ENCODE measurements around the gene PRDM16.

The PRDM16 gene

GRCh38 chr1:3352299-3352951, 283.4 kb downstream of the PRDM16 start:
- no peak overlapping the region for H3K4me3 ChIP-seq (ENCODE audit: low read depth in 1 of 2, low read length in 2 of 2)
- no peaks in the 10 kb centered on the region for H3K27me3 ChIP-seq (ENCODE audit: control insufficient read depth in 1 of 2, insufficient read depth in 2 of 2, low read length in 2 of 2)
- H3K4me1 ChIP-seq (ENCODE audit: control insufficient read depth in 1 of 2, insufficient read depth in 2 of 2, low read length in 2 of 2) = peaks cover 76 to 77% of the 10 kb centered on the region in 2 donors
- peak overlapping the region; percentile 66 for H3K27ac ChIP-seq (ENCODE audit: low read depth, low read length)
- no peak overlapping the region for H3K9ac ChIP-seq (ENCODE audit: low read depth in 1 of 2, low read length in 2 of 2)
- no peaks in the 10 kb centered on the region for H3K9me3 ChIP-seq (ENCODE audit: control insufficient read depth in 1 of 2, low read length in 2 of 2)
- H3K36me3 ChIP-seq (ENCODE audit: control insufficient read depth in 1 of 2, insufficient read depth in 2 of 2, low read length in 2 of 2) = no peaks in the 10 kb centered on the region

- Histone ChIP-seq H3K9ac (ENCODE audit: low read depth in 1 of 2, low read length in 2 of 2) (no peak overlapping the region), H3K4me1 (ENCODE audit: control insufficient read depth in 1 of 2, insufficient read depth in 2 of 2, low read length in 2 of 2) (peaks cover 75 to 76% of the 10 kb centered on the region in 2 donors), H3K27me3 (ENCODE audit: control insufficient read depth in 1 of 2, insufficient read depth in 2 of 2, low read length in 2 of 2) (no peaks in the 10 kb centered on the region), H3K27ac (ENCODE audit: low read depth, low read length) (peak overlapping the region; percentile 42), H3K4me3 (ENCODE audit: low read depth in 1 of 2, low read length in 2 of 2) (no peak overlapping the region), H3K9me3 (ENCODE audit: control insufficient read depth in 1 of 2, low read length in 2 of 2) (no peaks in the 10 kb centered on the region), H3K36me3 (ENCODE audit: control insufficient read depth in 1 of 2, insufficient read depth in 2 of 2, low read length in 2 of 2) (no peaks in the 10 kb centered on the region)
Observed at GRCh38 chr1:3352952-3353331, 283.9 kb downstream of the PRDM16 start.

- no peaks in the 10 kb centered on the region for H3K27me3 ChIP-seq (ENCODE audit: control insufficient read depth in 1 of 2, insufficient read depth in 2 of 2, low read length in 2 of 2)
- no peaks in the 10 kb centered on the region for H3K36me3 ChIP-seq (ENCODE audit: control insufficient read depth in 1 of 2, insufficient read depth in 2 of 2, low read length in 2 of 2)
- no peaks in the 10 kb centered on the region for H3K9me3 ChIP-seq (ENCODE audit: control insufficient read depth in 1 of 2, low read length in 2 of 2)
- peak overlapping the region in 1 of 2 donors; percentile 7 for H3K9ac ChIP-seq (ENCODE audit: low read depth in 1 of 2, low read length in 2 of 2)
- H3K27ac ChIP-seq (ENCODE audit: low read depth, low read length) = no peak overlapping the region
- H3K4me3 ChIP-seq (ENCODE audit: low read depth in 1 of 2, low read length in 2 of 2) = peak overlapping the region in 1 of 2 donors; percentile 28
- peaks cover 66 to 68% of the 10 kb centered on the region in 2 donors for H3K4me1 ChIP-seq (ENCODE audit: control insufficient read depth in 1 of 2, insufficient read depth in 2 of 2, low read length in 2 of 2)
Observed at GRCh38 chr1:3353876-3354275, 284.9 kb downstream of the PRDM16 start.

- Histone ChIP-seq H3K4me1 (ENCODE audit: control insufficient read depth in 1 of 2, insufficient read depth in 2 of 2, low read length in 2 of 2) (peaks cover 59 to 62% of the 10 kb centered on the region in 2 donors), H3K9ac (ENCODE audit: low read depth in 1 of 2, low read length in 2 of 2) (no peak overlapping the region), H3K9me3 (ENCODE audit: control insufficient read depth in 1 of 2, low read length in 2 of 2) (no peaks in the 10 kb centered on the region), H3K27ac (ENCODE audit: low read depth, low read length) (no peak overlapping the region), H3K36me3 (ENCODE audit: control insufficient read depth in 1 of 2, insufficient read depth in 2 of 2, low read length in 2 of 2) (no peaks in the 10 kb centered on the region), H3K27me3 (ENCODE audit: control insufficient read depth in 1 of 2, insufficient read depth in 2 of 2, low read length in 2 of 2) (no peaks in the 10 kb centered on the region), H3K4me3 (ENCODE audit: low read depth in 1 of 2, low read length in 2 of 2) (no peak overlapping the region)
Observed at GRCh38 chr1:3355089-3355488, 286.1 kb downstream of the PRDM16 start.

- no peak overlapping the region for H3K4me3 ChIP-seq (ENCODE audit: low read depth in 1 of 2, low read length in 2 of 2)
- no peaks in the 10 kb centered on the region for H3K36me3 ChIP-seq (ENCODE audit: control insufficient read depth in 1 of 2, insufficient read depth in 2 of 2, low read length in 2 of 2)
- no peak overlapping the region for H3K9ac ChIP-seq (ENCODE audit: low read depth in 1 of 2, low read length in 2 of 2)
- no peaks in the 10 kb centered on the region for H3K27me3 ChIP-seq (ENCODE audit: control insufficient read depth in 1 of 2, insufficient read depth in 2 of 2, low read length in 2 of 2)
- no peaks in the 10 kb centered on the region for H3K9me3 ChIP-seq (ENCODE audit: control insufficient read depth in 1 of 2, low read length in 2 of 2)
- H3K4me1 ChIP-seq (ENCODE audit: control insufficient read depth in 1 of 2, insufficient read depth in 2 of 2, low read length in 2 of 2) = peaks cover 53 to 56% of the 10 kb centered on the region in 2 donors
- no peak overlapping the region for H3K27ac ChIP-seq (ENCODE audit: low read depth, low read length)
Observed at GRCh38 chr1:3355894-3356826, 287.2 kb downstream of the PRDM16 start.

GRCh38 chr1:3356827-3357460, 287.9 kb downstream of the PRDM16 start:
- Histone ChIP-seq H3K36me3 (ENCODE audit: control insufficient read depth in 1 of 2, insufficient read depth in 2 of 2, low read length in 2 of 2) (no peaks in the 10 kb centered on the region), H3K27me3 (ENCODE audit: control insufficient read depth in 1 of 2, insufficient read depth in 2 of 2, low read length in 2 of 2) (no peaks in the 10 kb centered on the region), H3K4me1 (ENCODE audit: control insufficient read depth in 1 of 2, insufficient read depth in 2 of 2, low read length in 2 of 2) (peaks cover 49 to 53% of the 10 kb centered on the region in 2 donors), H3K9ac (ENCODE audit: low read depth in 1 of 2, low read length in 2 of 2) (no peak overlapping the region), H3K9me3 (ENCODE audit: control insufficient read depth in 1 of 2, low read length in 2 of 2) (no peaks in the 10 kb centered on the region), H3K4me3 (ENCODE audit: low read depth in 1 of 2, low read length in 2 of 2) (no peak overlapping the region), H3K27ac (ENCODE audit: low read depth, low read length) (no peak overlapping the region)

GRCh38 chr1:3357526-3358297, 288.7 kb downstream of the PRDM16 start:
- H3K36me3 ChIP-seq (ENCODE audit: control insufficient read depth in 1 of 2, insufficient read depth in 2 of 2, low read length in 2 of 2) = no peaks in the 10 kb centered on the region
- no peaks in the 10 kb centered on the region for H3K9me3 ChIP-seq (ENCODE audit: control insufficient read depth in 1 of 2, low read length in 2 of 2)
- no peak overlapping the region for H3K9ac ChIP-seq (ENCODE audit: low read depth in 1 of 2, low read length in 2 of 2)
- H3K4me3 ChIP-seq (ENCODE audit: low read depth in 1 of 2, low read length in 2 of 2) = no peak overlapping the region
- H3K4me1 ChIP-seq (ENCODE audit: control insufficient read depth in 1 of 2, insufficient read depth in 2 of 2, low read length in 2 of 2) = peaks cover 41 to 47% of the 10 kb centered on the region in 2 donors
- H3K27ac ChIP-seq (ENCODE audit: low read depth, low read length) = no peak overlapping the region
- no peaks in the 10 kb centered on the region for H3K27me3 ChIP-seq (ENCODE audit: control insufficient read depth in 1 of 2, insufficient read depth in 2 of 2, low read length in 2 of 2)

- peaks cover 27 to 32% of the 10 kb centered on the region in 2 donors for H3K4me1 ChIP-seq (ENCODE audit: control insufficient read depth in 1 of 2, insufficient read depth in 2 of 2, low read length in 2 of 2)
- H3K27ac ChIP-seq (ENCODE audit: low read depth, low read length) = no peak overlapping the region
- no peaks in the 10 kb centered on the region for H3K36me3 ChIP-seq (ENCODE audit: control insufficient read depth in 1 of 2, insufficient read depth in 2 of 2, low read length in 2 of 2)
- H3K27me3 ChIP-seq (ENCODE audit: control insufficient read depth in 1 of 2, insufficient read depth in 2 of 2, low read length in 2 of 2) = no peaks in the 10 kb centered on the region
- H3K9ac ChIP-seq (ENCODE audit: low read depth in 1 of 2, low read length in 2 of 2) = no peak overlapping the region
- no peaks in the 10 kb centered on the region for H3K9me3 ChIP-seq (ENCODE audit: control insufficient read depth in 1 of 2, low read length in 2 of 2)
- no peak overlapping the region for H3K4me3 ChIP-seq (ENCODE audit: low read depth in 1 of 2, low read length in 2 of 2)
Observed at GRCh38 chr1:3359351-3359750, 290.3 kb downstream of the PRDM16 start.

- no peaks in the 10 kb centered on the region for H3K9me3 ChIP-seq (ENCODE audit: control insufficient read depth in 1 of 2, low read length in 2 of 2)
- peaks cover 21 to 27% of the 10 kb centered on the region in 2 donors for H3K4me1 ChIP-seq (ENCODE audit: control insufficient read depth in 1 of 2, insufficient read depth in 2 of 2, low read length in 2 of 2)
- no peaks in the 10 kb centered on the region for H3K27me3 ChIP-seq (ENCODE audit: control insufficient read depth in 1 of 2, insufficient read depth in 2 of 2, low read length in 2 of 2)
- no peak overlapping the region for H3K4me3 ChIP-seq (ENCODE audit: low read depth in 1 of 2, low read length in 2 of 2)
- H3K36me3 ChIP-seq (ENCODE audit: control insufficient read depth in 1 of 2, insufficient read depth in 2 of 2, low read length in 2 of 2) = no peaks in the 10 kb centered on the region
- no peak overlapping the region for H3K27ac ChIP-seq (ENCODE audit: low read depth, low read length)
- no peak overlapping the region for H3K9ac ChIP-seq (ENCODE audit: low read depth in 1 of 2, low read length in 2 of 2)
Observed at GRCh38 chr1:3359756-3360440, 290.9 kb downstream of the PRDM16 start.
